ENCODE data around the gene STK10. TPM values are rescaled to one million over a fixed set of nuclear protein-coding genes. Genes with fewer than 3 reads are reported as not detected.

The STK10 gene
- total and polyA plus RNA-seq, 2 experiments from 2014 or later: 21.2 to 28.9 TPM

DNA sequence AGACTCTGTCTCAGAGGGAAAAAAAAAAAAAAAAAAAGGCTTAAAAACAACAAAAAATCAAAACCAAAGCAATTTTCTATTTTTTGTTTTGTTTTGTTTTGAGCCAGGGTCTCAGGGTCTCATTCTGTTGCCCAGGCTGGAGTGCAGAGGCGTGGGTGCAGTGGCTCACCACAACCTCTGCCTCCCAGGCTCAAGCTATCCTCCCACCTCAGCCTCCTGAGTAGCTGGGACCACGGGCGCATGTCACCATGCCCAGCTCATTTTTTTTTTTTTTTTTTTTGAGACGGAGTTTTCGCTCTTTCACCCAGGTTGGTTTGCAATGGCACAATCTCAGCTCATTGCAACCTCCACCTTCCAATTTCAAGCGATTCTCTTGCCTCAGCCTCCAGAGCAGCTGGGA lies 5.7 kb downstream of the STK10 start:
- no peak for TF ChIP-seq EZH2phosphoT487 (IDR thresholded peaks at IDR 0.05; ENCODE audit: insufficient read depth, low read depth)
- TF ChIP-seq EZH2 (IDR thresholded peaks at IDR 0.05; ENCODE audit: insufficient read depth, poor library complexity, severe bottlenecking): no peak
- Histone ChIP-seq H3K79me2 (ENCODE audit: insufficient read depth) (peaks cover 100% of the 10 kb centered on the region), H3K4me1 (ENCODE audit: insufficient read depth) (peaks cover 14% of the 10 kb centered on the region), H3K36me3 (ENCODE audit: low read depth) (no peaks in the 10 kb centered on the region), H3K4me2 (ENCODE audit: unreplicated experiment) (no peak overlapping the region), H3F3A (ENCODE audit: insufficient read depth) (peaks cover 10% of the 10 kb centered on the region), H3K9ac (no peak overlapping the region), H3K9me2 (ENCODE audit: insufficient read depth) (no peaks in the 10 kb centered on the region), H4K20me1 (ENCODE audit: insufficient read depth) (no peaks in the 10 kb centered on the region; the same call in 1 of the 2 replicates), H3K4me3 (no peak overlapping the region), H3K27me3 (replicated peaks; ENCODE audit: insufficient read depth) (no peaks in the 10 kb centered on the region), H3K27ac (no peak overlapping the region), H3K9me3 (ENCODE audit: low read depth) (no peaks in the 10 kb centered on the region), H2AFZ (no peak overlapping the region)
- in situ Hi-C loops (cut with MboI): no loop called here
- WGBS, 2 experiments (ENCODE audit: low coverage in 1 of 2, low lambda C conversion rate in 2 of 2, missing lambda C conversion rate in 2 of 2): 97 to 100% methylated on average over 4 to 6 of the region's 6 CpGs
- DNase-seq: no peak

DNA sequence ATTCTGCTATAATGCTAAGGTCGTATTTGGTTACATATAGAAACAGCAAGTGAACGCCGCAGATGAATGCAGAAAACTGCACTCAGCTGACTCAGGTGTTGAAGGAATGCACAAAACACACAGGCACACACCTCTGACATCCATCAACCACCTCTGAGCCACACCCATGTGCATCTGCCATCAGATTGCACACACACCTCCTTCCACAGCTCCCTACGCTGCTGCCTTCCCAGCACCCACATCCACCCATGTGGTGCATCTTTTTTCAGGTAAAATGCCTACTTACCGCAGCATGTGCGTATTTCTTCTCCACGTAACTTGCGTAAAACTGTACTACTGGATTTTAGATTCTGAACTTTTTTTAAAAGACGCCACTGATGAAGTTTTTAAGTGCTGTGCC lies 7.1 kb downstream of the STK10 start:
- no peaks in the 10 kb centered on the region; the same call in 1 of the 2 replicates for H4K20me1 ChIP-seq (ENCODE audit: insufficient read depth)
- in situ Hi-C loops (cut with MboI): no loop called here

DNA sequence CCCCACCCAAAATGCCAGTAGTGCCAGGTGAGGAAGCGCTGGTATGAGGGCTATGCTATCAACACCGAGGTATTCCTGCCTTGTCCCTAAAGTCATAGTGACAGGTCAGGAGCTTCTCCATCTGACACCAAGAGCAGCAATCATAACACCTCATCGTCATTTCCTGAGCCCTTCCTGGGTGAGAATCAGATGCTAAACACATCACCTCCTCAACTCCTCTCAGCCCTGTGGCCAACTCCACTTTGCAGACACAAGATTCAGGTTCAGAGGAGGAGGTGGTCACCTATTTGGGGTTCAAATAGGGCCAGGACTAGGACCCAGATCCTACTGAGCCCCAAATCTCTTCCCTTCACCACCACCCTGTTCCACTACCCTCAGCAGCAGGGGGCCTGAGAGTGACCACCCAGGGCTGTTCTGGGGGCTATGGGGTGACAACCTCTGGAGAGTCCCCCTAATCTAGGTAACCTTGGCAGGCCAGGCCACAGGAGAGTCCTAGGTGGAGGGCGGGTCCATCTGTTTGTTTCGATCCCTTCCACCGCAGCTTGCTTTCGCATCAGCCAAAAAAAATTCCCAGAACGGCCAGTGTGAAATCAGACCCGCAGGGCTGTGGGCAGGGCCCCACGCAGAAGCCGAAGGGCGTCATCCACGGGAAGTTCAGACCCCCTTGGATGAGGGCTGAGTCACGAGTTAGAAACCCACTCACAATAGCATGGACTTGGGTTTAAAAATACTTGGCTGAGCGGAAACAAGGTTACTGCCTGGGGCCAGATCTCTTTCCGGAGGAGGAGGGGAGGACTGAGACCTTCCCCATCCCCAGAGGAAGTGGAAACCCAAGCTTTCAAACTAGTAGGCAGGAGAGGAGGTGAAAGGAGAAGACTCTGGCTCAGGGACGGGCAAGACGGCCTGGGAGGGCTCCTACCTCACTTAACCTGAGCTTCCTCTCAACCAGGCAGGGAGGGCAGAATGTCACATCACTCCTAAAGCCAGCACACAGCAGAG lies 8.7 kb downstream of the STK10 start:
- Histone ChIP-seq H3K27me3 (replicated peaks; ENCODE audit: insufficient read depth) (no peaks in the 10 kb centered on the region), H3K27ac (no peak overlapping the region), H3K9me3 (ENCODE audit: low read depth) (no peaks in the 10 kb centered on the region), H3K79me2 (ENCODE audit: insufficient read depth) (peaks cover 100% of the 10 kb centered on the region), H3K4me2 (ENCODE audit: unreplicated experiment) (no peak overlapping the region), H3K9ac (no peak overlapping the region), H3K4me3 (no peak overlapping the region), H3F3A (ENCODE audit: insufficient read depth) (no peaks in the 10 kb centered on the region), H3K9me2 (ENCODE audit: insufficient read depth) (no peaks in the 10 kb centered on the region), H3K4me1 (ENCODE audit: insufficient read depth) (no peaks in the 10 kb centered on the region), H3K36me3 (ENCODE audit: low read depth) (no peaks in the 10 kb centered on the region), H4K20me1 (ENCODE audit: insufficient read depth) (no peaks in the 10 kb centered on the region; the same call in 1 of the 2 replicates), H2AFZ (no peak overlapping the region)
- TF ChIP-seq EZH2 (IDR thresholded peaks at IDR 0.05; ENCODE audit: insufficient read depth, poor library complexity, severe bottlenecking) (no peak), EZH2phosphoT487 (IDR thresholded peaks at IDR 0.05; ENCODE audit: insufficient read depth, low read depth) (no peak)
- WGBS, 2 experiments (ENCODE audit: low coverage in 1 of 2, low lambda C conversion rate in 2 of 2, missing lambda C conversion rate in 2 of 2): 84 to 85% methylated on average over 18 of the region's 18 CpGs
- in situ Hi-C loops (cut with MboI): no loop called here
- no peak for DNase-seq

More for the DNA sequence above, 7.1 kb downstream of the STK10 start:
- H3K27me3 ChIP-seq (replicated peaks; ENCODE audit: insufficient read depth): no peaks in the 10 kb centered on the region
- no peaks in the 10 kb centered on the region for H3K9me2 ChIP-seq (ENCODE audit: insufficient read depth)
- 0 out of 2 replicates have a peak, but pooled peaks cover under 1% of the 10 kb centered on the region for H3F3A ChIP-seq (ENCODE audit: insufficient read depth)
- no peak overlapping the region for H3K27ac ChIP-seq
- H3K4me2 ChIP-seq (ENCODE audit: unreplicated experiment): no peak overlapping the region
- H3K79me2 ChIP-seq (ENCODE audit: insufficient read depth): peaks cover 100% of the 10 kb centered on the region
- H3K9ac ChIP-seq: no peak overlapping the region
- peaks cover 7% of the 10 kb centered on the region for H3K4me1 ChIP-seq (ENCODE audit: insufficient read depth)
- TF ChIP-seq EZH2 (IDR thresholded peaks at IDR 0.05; ENCODE audit: insufficient read depth, poor library complexity, severe bottlenecking) (no peak), EZH2phosphoT487 (IDR thresholded peaks at IDR 0.05; ENCODE audit: insufficient read depth, low read depth) (no peak)
- H3K9me3 ChIP-seq (ENCODE audit: low read depth): no peaks in the 10 kb centered on the region
- H3K36me3 ChIP-seq (ENCODE audit: low read depth): no peaks in the 10 kb centered on the region
- H2AFZ ChIP-seq: no peak overlapping the region
- WGBS, 2 experiments (ENCODE audit: low coverage in 1 of 2, low lambda C conversion rate in 2 of 2, missing lambda C conversion rate in 2 of 2): 95 to 97% methylated on average over 9 of the region's 9 CpGs
- DNase-seq: no peak
- no peak overlapping the region for H3K4me3 ChIP-seq

DNA sequence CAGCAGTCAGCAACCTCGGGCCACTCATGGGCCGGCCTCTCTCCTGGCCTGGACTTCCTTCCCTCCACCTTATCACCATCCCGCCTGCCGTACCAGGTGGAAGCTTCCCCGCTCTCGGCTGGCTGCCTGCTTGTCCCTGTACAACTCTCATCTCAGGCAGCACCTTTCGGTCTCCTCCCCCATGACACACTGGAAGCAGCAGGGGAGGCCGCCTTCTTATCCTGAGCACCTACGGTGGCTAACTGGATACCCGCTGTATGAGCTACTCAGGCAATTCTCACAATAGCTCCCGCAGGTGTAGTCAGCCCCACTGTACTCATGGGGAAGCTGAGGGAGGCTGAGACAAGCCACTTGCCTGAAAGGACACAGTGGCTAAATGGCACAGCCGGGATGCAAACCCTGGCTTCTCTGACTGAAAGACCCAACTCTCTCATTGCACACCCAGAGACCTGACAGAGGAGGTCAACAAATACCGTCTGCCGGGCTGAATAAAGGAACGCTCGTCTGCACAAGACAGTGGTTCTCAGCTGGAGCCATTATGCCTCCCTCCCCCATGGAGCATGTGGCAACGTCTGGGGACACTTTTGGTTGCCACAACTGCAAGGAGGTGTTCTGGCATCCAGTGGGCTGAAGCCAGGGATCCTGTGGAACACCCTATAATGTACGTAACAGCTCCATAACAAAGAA lies 9.6 kb downstream of the STK10 start:
- Histone ChIP-seq H3K27ac (no peak overlapping the region), H3K36me3 (ENCODE audit: low read depth) (no peaks in the 10 kb centered on the region), H3K9ac (no peak overlapping the region), H3K9me2 (ENCODE audit: insufficient read depth) (no peaks in the 10 kb centered on the region), H3K27me3 (replicated peaks; ENCODE audit: insufficient read depth) (no peaks in the 10 kb centered on the region), H3K4me3 (no peak overlapping the region), H3K4me1 (ENCODE audit: insufficient read depth) (no peaks in the 10 kb centered on the region), H3K79me2 (ENCODE audit: insufficient read depth) (peaks cover 100% of the 10 kb centered on the region), H4K20me1 (ENCODE audit: insufficient read depth) (no peaks in the 10 kb centered on the region; the same call in 1 of the 2 replicates), H3K4me2 (ENCODE audit: unreplicated experiment) (no peak overlapping the region), H3K9me3 (ENCODE audit: low read depth) (no peaks in the 10 kb centered on the region), H3F3A (ENCODE audit: insufficient read depth) (no peaks in the 10 kb centered on the region), H2AFZ (no peak overlapping the region)
- TF ChIP-seq EZH2 (IDR thresholded peaks at IDR 0.05; ENCODE audit: insufficient read depth, poor library complexity, severe bottlenecking): no peak
- in situ Hi-C loops (cut with MboI): no loop called here
- DNase-seq: no peak
- 92 to 95% methylated on average over 18 of the region's 18 CpGs for WGBS, 2 experiments (ENCODE audit: low coverage in 1 of 2, low lambda C conversion rate in 2 of 2, missing lambda C conversion rate in 2 of 2)
